Measurements from ENCODE around the gene PLA2G4F.

The PLA2G4F gene

GRCh38 chr15:42101861-42102260 lies 54.6 kb downstream of the PLA2G4F start:
- CTCF ChIA-PET, result no interaction called here
- POLR2A ChIA-PET, result no interaction called here
- TF ChIP-seq ZNF777 (tag by site-specific recombination; IDR thresholded peaks at IDR 0.05; ENCODE audit: borderline replicate concordance), result no peak
- TF ChIP-seq ZNF561 (tag by site-specific recombination; IDR thresholded peaks at IDR 0.05; ENCODE audit: borderline replicate concordance), result no peak
- TF ChIP-seq RBAK (tag by site-specific recombination; IDR thresholded peaks at IDR 0.05), result no peak
- TF ChIP-seq ZNF791 (tag by site-specific recombination; IDR thresholded peaks at IDR 0.05), result no peak
- no peak for TF ChIP-seq KLF1 (tag by site-specific recombination; IDR thresholded peaks at IDR 0.05)
- TF ChIP-seq MEIS1 (CRISPR knock-in tag; IDR thresholded peaks at IDR 0.05; ENCODE audit: borderline replicate concordance), result no peak
- TF ChIP-seq ZNF701 (tag by site-specific recombination; IDR thresholded peaks at IDR 0.05), result no peak
- TF ChIP-seq KLF10 (tag by site-specific recombination; IDR thresholded peaks at IDR 0.05), result no peak
- TF ChIP-seq PRDM10 (tag by site-specific recombination; IDR thresholded peaks at IDR 0.05), result no peak
- no peak for TF ChIP-seq ZNF10 (tag by site-specific recombination; IDR thresholded peaks at IDR 0.05)
- TF ChIP-seq SCRT1 (tag by site-specific recombination; IDR thresholded peaks at IDR 0.05; ENCODE audit: borderline replicate concordance), result no peak
- no peak for TF ChIP-seq ZNF398 (tag by site-specific recombination; IDR thresholded peaks at IDR 0.05)
- H3K4me1 ChIP-seq (ENCODE audit: control insufficient read depth, insufficient read depth, low read length), result no peaks in the 10 kb centered on the region
- no peaks in the 10 kb centered on the region for H3K9me3 ChIP-seq (ENCODE audit: control insufficient read depth, insufficient read depth, low read depth, low read length)
- no peak overlapping the region for H3K27ac ChIP-seq (ENCODE audit: extremely low read depth, low read depth, low read length)
- H3K36me3 ChIP-seq (ENCODE audit: control insufficient read depth in 2 of 2, insufficient read depth in 1 of 2, low read length in 2 of 2), result no peaks in the 10 kb centered on the region
- no peak overlapping the region for H3K4me3 ChIP-seq (ENCODE audit: low read depth, low read length)

DNA sequence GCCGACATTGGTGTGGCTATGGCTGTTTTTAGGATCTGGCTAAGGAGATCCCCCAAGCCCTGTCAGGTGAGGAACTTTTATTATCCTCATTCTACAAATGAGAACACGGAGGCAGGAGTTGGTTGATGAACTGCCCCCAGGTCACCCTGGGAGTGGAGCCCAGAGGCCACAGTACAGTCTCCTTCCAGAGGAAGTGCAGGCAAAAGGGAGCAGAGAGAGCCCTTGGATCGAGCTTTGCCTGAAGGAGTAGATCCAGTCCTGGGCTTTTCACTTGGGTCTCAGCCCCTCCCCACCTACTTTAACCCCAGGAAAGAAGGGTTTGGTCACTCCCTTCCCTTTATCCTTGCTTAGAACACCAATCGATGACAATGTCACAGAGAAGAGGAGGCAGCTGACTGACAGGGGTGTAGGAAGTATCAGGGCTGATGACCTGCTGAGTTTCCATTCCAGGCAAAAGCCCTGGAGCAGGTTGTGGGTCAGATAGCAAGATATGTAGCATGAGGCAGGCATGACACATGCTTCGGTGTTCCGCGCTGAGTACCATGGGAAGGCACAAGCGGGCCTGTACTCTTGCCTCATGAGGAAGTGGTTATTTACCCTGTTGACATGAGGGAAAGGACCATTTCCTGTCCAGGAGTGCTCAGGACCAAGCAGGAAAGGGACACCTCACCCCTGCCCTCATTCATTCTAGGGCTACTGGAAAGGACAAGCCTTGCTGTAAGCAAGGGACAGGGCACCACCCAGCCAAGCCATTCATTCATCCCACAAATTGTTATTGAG lies 56.2 kb downstream of the PLA2G4F start:
- Histone ChIP-seq H3K36me3 (ENCODE audit: control insufficient read depth in 2 of 2, insufficient read depth in 1 of 2, low read length in 2 of 2) (no peaks in the 10 kb centered on the region), H3K4me3 (ENCODE audit: low read depth, low read length) (no peak overlapping the region), H3K4me1 (ENCODE audit: control insufficient read depth, insufficient read depth, low read length) (no peaks in the 10 kb centered on the region), H3K9me3 (ENCODE audit: control insufficient read depth, insufficient read depth, low read depth, low read length) (no peaks in the 10 kb centered on the region), H3K27ac (ENCODE audit: extremely low read depth, low read depth, low read length) (no peak overlapping the region)
- TF ChIP-seq PRDM10 (tag by site-specific recombination; IDR thresholded peaks at IDR 0.05), result no peak
- TF ChIP-seq IKZF3 (tag by site-specific recombination; IDR thresholded peaks at IDR 0.05), result no peak
- no peak for TF ChIP-seq ZNF791 (tag by site-specific recombination; IDR thresholded peaks at IDR 0.05)
- TF ChIP-seq ZNF362 (tag by site-specific recombination; IDR thresholded peaks at IDR 0.05), result no peak
- TF ChIP-seq, protein P1, sequence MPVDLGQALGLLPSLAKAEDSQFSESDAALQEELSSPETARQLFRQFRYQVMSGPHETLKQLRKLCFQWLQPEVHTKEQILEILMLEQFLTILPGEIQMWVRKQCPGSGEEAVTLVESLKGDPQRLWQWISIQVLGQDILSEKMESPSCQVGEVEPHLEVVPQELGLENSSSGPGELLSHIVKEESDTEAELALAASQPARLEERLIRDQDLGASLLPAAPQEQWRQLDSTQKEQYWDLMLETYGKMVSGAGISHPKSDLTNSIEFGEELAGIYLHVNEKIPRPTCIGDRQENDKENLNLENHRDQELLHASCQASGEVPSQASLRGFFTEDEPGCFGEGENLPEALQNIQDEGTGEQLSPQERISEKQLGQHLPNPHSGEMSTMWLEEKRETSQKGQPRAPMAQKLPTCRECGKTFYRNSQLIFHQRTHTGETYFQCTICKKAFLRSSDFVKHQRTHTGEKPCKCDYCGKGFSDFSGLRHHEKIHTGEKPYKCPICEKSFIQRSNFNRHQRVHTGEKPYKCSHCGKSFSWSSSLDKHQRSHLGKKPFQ (tag by site-specific recombination; IDR thresholded peaks at IDR 0.05), result no peak
- ChIA-PET POLR2A (interaction anchor here (0.6 kb wide), 1 partner anchor 25 kb away, joined by 3 read pairs; no protein-coding TSS in a partner anchor), CTCF (interaction anchor here (1.1 kb wide), 1 partner anchor 34 kb away, joined by 3 read pairs; no protein-coding TSS in a partner anchor)

Data from HEK293 (cell line).